HS-27A (cell line): Measurements from ENCODE around the gene GEMIN7.

Experiments
- DNase-seq: peaks from one replicate; pipeline ENCODE4 v3.0.0-alpha.2; 2012; ENCODE audit warnings: low read depth, missing footprints

Gene GEMIN7

GRCh38 chr19:45090034-45090433, 11.0 kb downstream of the GEMIN7 start:
- DNase-seq: no peak

GRCh38 chr19:45090606-45091005, 11.5 kb downstream of the GEMIN7 start:
- DNase-seq: no peak

- no peak for DNase-seq
These were observed 12.2 kb downstream of the GEMIN7 start for GRCh38 chr19:45091031-45091923.

GRCh38 chr19:45092747-45093678, 14.0 kb downstream of the GEMIN7 start, which contains the start of gene PPP1R37:
Gene PPP1R37, plus strand, starts transcription at chr19:45093179. Its CDS starts 147 bp downstream, at chr19:45093326.
- peak; percentile 88 for DNase-seq

- no peak for DNase-seq
These were observed 15.1 kb downstream of the GEMIN7 start for GRCh38 chr19:45094137-45094536.

GRCh38 chr19:45094707-45095106, 15.6 kb downstream of the GEMIN7 start:
- no peak for DNase-seq

- DNase-seq: no peak
These were observed 16.7 kb downstream of the GEMIN7 start for GRCh38 chr19:45095496-45096413.

- no peak for DNase-seq
These were observed 17.6 kb downstream of the GEMIN7 start for GRCh38 chr19:45096700-45097099.

- no peak for DNase-seq
These were observed 18.4 kb downstream of the GEMIN7 start for GRCh38 chr19:45097450-45097775.

GRCh38 chr19:45097776-45098520, 18.9 kb downstream of the GEMIN7 start:
- peak; percentile 73 for DNase-seq

GRCh38 chr19:45098521-45099466, 19.7 kb downstream of the GEMIN7 start:
- DNase-seq: no peak

- no peak for DNase-seq
These were observed 20.6 kb downstream of the GEMIN7 start for GRCh38 chr19:45099467-45100191.

- no peak for DNase-seq
These were observed 21.1 kb downstream of the GEMIN7 start for GRCh38 chr19:45100201-45100600.

GRCh38 chr19:45100846-45101252, 21.8 kb downstream of the GEMIN7 start:
- no peak for DNase-seq

GRCh38 chr19:45101806-45102205, 22.7 kb downstream of the GEMIN7 start:
- no peak for DNase-seq

- DNase-seq: no peak
These were observed 23.4 kb downstream of the GEMIN7 start for GRCh38 chr19:45102481-45102880.

GRCh38 chr19:45103156-45103507, 24.1 kb downstream of the GEMIN7 start:
- no peak for DNase-seq

GRCh38 chr19:45103508-45104319, 24.7 kb downstream of the GEMIN7 start:
- no peak for DNase-seq
